HG03066 (cell line): Measurements from ENCODE around the gene ARCN1.

Experiments used
- ATAC-seq: cut with Tn5 transposase; IDR thresholded peaks from one replicate; pipeline ENCODE4 v1.9.1; 2021; ENCODE audit warnings: low read depth; ENCODE audit not compliant: unreplicated experiment

Gene ARCN1

GRCh38 chr11:118572061-118572980 lies at the start of gene ARCN1:
Gene ARCN1, plus strand, starts transcription at chr11:118572409. Its CDS starts 139 bp downstream, at chr11:118572548.
- ATAC-seq: peak; percentile 61

- no peak for ATAC-seq
These were observed 49.6 kb upstream of the ARCN1 start for GRCh38 chr11:118522571-118523072.

- ATAC-seq: no peak
These were observed 47.9 kb upstream of the ARCN1 start for GRCh38 chr11:118524356-118524755.

GRCh38 chr11:118524757-118525470 lies 47.3 kb upstream of the ARCN1 start:
- ATAC-seq: no peak

- no peak for ATAC-seq
These were observed 45.5 kb upstream of the ARCN1 start for GRCh38 chr11:118526688-118527087.

- ATAC-seq: no peak
These were observed 45.1 kb upstream of the ARCN1 start, which contains the start of gene TTC36 for GRCh38 chr11:118527109-118527508. Gene TTC36, plus strand, starts transcription at chr11:118527474. Its CDS starts 21 bp downstream, at chr11:118527495.

- no peak for ATAC-seq
These were observed 43.7 kb upstream of the ARCN1 start for GRCh38 chr11:118528511-118528910.

GRCh38 chr11:118529584-118530175 lies 42.5 kb upstream of the ARCN1 start:
- ATAC-seq: no peak

GRCh38 chr11:118530180-118530682 lies 42.0 kb upstream of the ARCN1 start:
- ATAC-seq: no peak

- peak; percentile 71 for ATAC-seq
These were observed 41.3 kb upstream of the ARCN1 start, which contains the start of gene TMEM25 for GRCh38 chr11:118530683-118531596. Gene TMEM25, plus strand, starts transcription at chr11:118531192. Its CDS starts 610 bp downstream, at chr11:118531802.

- ATAC-seq: peak; percentile 6
These were observed 40.6 kb upstream of the ARCN1 start for GRCh38 chr11:118531597-118532084.

GRCh38 chr11:118532091-118532490 lies 40.1 kb upstream of the ARCN1 start:
- no peak for ATAC-seq

- no peak for ATAC-seq
These were observed 39.1 kb upstream of the ARCN1 start for GRCh38 chr11:118532852-118533768.

- no peak for ATAC-seq
These were observed 38.2 kb upstream of the ARCN1 start for GRCh38 chr11:118533769-118534729.

- ATAC-seq: no peak
These were observed 36.9 kb upstream of the ARCN1 start for GRCh38 chr11:118535261-118535660.

GRCh38 chr11:118536726-118537125 lies 35.5 kb upstream of the ARCN1 start:
- no peak for ATAC-seq

- ATAC-seq: no peak
These were observed 34.7 kb upstream of the ARCN1 start for GRCh38 chr11:118537409-118537980.
